NCI-H1436 (cell line): ENCODE measurements around the gene CD300LB.
A peak's percentile ranks its signal among the peaks of the same experiment; 100 is the strongest.
"Not testable (repeated sequence)": the region's sequence is repeated elsewhere in the genome, so short reads cannot be mapped to it uniquely, and the experiment has no call there.

ENCODE experiments used
- DNase-seq: peaks from one replicate; lab custom pipeline; 2025; lab: John Stamatoyannopoulos, UW

CD300LB gene

DNA sequence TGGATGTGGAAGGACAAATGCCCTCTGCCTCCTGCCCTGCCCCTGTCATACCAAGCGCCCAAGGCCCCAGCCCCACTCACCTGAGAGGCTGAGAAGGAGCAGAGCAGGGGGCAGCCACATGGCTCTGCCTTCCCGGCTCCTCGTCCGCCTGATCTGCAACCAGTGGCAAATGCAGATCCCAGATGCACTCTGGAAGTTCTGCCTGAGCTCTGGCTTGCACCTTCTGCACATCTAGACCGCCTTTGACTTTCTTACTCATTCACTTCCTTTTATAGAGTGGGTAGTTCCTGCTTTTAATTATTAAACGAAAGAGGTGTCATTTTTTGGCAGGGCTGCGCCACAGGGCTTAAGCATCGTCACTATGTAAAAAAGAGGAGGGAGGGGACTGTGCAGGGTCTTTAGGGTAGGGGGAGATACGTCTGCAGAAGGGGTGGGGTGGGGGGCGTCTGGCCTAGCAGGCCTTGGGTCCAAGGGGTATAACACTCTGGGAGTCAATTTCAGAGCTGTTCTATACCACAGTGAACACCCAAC is at the start of gene CD300LB:
TSS of gene CD300LB (minus strand) at position 245 of the 531 bp plus-strand sequence. CDS start at position 120, 125 bp downstream.
- DNase-seq, result no peak

GRCh38 chr17:74579900-74580299 is 48.6 kb upstream of the CD300LB start:
- no peak for DNase-seq

- DNase-seq, result no peak
Measured at GRCh38 chr17:74578979-74579378, 47.7 kb upstream of the CD300LB start.

DNA sequence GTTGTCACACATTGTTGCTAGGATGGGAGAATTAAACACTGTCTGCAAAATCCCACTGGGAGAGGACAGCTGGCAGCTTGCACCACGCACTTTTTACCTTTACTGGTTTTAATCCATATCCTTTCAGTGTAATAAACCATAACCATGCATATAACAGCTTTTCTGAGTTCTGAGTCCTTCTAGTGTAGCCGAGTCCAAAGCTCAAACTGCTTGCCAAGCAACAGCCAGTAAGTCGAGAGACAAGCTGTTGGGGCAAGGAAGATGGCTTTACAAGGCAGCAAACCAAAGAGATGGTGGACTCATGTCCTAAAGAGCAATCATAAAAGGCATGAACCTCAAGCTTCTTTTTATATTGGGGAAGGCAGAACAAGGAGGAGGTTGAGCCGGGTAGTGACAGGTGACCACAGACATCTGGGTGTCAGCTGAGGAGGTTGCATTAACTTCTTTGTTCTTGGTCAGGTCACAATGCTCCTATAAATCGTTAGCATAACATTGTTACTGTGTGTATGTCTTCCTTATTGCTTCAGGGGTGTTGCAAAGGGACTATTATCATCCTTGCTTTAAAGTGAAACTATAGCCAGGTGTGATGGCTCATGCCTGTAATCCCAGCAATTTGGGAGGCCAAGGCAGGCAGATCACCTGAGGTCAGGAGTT is 43.3 kb upstream of the CD300LB start:
- no peak for DNase-seq

DNA sequence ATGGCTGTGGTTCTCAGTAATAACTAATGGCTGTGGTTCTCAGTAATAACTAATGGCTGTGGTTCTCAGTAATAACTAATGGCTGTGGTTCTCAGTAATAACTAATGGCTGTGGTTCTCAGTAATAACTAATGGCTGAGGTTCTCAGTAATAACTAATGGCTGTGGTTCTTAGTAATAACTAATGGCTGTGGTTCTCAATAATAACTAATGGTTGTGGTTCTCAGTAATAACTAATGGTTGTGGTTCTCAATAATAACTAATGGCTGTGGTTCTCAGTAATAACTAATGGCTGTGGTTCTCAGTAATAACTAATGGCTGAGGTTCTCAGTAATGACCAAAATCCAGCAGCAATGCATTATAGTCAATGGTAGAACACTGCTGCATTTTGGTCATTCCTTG is 42.4 kb upstream of the CD300LB start:
- DNase-seq, result not testable (repeated sequence)

DNA sequence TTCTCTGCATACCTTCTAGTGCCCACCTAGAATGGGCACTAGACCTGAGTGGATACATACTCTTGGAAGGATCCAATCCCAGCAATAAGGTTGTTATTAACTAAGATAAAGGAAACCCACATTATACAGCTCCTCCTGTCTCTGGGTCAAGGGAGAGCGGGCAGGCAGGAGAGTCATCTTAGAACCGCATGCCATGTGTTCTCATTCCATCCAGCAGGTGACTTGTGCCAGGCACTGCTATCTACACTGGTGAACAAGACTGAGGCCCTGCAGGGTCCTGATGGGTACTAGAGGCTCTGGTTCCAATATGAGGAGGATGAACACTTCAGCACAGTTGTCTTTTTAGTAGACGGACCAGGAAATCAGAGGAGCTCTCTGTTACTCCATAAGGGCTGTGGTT is 41.9 kb upstream of the CD300LB start:
- DNase-seq, result no peak

GRCh38 chr17:74571621-74572270 is 40.5 kb upstream of the CD300LB start:
- no peak for DNase-seq

DNA sequence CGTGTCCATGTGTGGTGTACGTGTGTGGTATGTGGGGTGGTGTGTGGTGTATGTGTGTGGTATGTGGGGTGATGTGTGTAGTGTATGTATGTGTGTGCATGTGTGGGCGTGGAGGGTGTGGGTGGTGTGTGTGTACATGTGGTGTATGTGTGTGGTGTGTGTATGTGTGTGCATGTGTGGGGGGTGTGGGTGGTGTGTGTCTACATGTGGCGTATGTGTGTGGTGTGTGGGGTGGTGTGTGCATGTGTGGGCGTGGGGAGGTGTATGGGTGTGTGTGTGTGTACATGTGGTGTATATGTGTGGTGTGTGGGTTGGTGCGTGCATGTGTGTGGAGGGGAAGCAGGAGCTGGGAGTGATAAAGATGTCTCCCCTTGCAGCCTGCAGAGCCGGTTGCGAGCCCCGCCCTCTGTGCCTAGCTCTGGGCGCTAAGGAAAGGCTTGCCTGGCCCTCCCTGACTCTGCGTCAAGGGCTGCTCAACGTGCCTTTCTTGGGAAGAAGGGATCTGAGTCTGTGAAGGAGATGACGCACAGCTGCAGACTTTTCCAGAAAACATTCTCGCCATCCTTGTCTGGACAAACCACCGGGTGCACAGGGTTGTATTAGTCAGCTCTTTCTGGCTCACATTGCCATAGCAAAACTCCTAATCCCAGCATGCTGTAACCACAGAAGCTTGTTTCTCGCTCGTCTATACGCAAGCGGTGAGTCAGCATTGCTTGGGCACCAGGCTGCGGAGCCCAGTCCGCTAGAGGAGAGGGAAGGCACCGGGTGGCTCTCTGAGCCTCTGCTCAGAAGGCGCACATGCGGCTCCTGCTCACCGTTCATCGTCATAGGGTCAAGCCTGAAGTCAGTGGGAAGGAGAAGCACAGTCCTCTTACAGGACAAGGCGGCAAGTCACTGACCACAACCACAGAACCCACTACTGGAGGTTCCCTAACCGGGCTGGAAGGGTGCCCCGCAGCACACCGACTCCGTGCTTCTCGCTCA is 38.0 kb upstream of the CD300LB start:
- DNase-seq, result no peak

- DNase-seq, result no peak
Measured at GRCh38 chr17:74568106-74568873, 37.0 kb upstream of the CD300LB start.

- DNase-seq, result no peak
Measured at GRCh38 chr17:74567397-74567796, 36.1 kb upstream of the CD300LB start, which contains the start of gene CD300H. TSS of gene CD300H (minus strand) at chr17:74567509.

DNA sequence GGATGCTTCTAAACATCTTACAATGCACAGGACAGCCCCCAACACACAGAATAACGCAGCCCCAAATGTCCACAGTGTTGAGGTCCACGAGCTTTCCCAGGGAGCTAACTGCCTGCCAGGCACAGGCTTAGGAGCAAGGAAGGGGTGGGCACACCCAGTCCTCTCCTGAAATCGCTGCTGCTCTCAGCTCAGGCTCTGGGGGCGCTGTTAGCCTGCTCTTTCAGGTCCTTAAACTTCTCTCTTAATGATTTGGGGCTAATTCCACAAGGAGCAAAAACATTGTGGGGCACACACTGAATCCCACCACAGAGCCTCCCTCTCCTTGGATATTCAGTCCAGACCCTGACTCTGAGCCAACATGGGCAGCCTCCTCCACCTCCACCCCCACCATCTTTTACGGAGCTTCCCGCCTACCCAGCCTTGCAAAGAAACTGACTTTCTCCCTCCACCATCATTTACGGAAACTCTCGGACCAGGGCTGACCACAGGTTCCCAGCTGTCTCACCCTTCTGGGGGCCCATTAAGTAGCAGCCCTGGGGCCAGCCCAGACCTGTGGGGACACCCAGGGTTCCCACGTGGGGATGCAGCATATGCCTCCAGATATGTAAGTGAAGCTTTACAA is 35.0 kb upstream of the CD300LB start:
- peak; percentile 36 for DNase-seq

- no peak for DNase-seq
Measured at GRCh38 chr17:74565126-74565525, 33.9 kb upstream of the CD300LB start.

GRCh38 chr17:74563358-74563757 is 32.1 kb upstream of the CD300LB start:
- DNase-seq, result no peak

DNA sequence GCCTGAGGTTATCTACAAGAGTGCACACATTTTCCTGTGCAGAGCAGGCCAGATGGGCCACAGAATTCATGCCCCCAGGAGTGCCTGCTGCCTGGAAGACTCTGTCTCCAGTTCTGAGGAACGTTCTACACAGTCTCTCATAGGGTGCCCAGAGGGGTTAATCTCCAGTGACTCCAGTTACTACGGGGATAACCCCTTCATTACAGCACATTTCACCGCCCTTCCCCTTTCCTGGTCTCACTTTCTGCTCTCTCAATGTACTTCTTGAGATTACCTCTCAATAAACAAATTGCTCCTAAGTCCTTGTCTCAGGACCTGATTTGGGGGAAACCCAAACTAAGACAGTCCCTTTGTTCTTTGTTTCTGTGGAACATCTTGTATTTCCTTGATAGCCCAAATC is 30.3 kb upstream of the CD300LB start:
- DNase-seq, result no peak

DNA sequence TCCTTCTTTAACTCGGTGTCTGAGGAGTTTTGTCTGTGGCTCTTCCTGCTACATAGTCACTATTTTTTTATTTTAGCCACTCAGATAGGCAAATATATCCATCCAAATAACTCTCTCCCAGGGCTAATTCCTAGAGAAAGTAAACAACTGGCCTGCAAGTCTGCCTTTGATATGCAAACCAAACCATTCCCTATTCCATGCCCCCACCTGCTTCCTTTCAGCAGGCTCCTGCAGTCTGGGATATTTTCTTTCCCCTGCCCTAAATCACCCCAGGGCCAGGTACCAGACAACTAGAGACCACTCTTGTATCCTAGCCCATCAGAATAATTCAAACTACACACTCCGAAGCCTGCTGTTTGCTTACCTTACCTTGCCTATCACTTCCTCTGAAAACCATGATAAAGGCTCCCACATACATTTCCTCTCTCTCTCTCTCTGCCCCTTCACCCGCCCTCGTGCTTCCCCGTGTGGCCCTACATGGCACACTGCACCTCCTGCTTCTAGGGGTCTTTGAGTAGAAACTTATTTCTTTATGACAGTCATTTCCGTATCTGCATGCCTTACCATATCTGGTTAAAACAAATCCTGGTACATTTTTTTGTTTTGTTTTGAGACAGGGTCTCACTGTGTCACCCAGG is 27.7 kb upstream of the CD300LB start:
- DNase-seq, result no peak

GRCh38 chr17:74558402-74558801 is 27.1 kb upstream of the CD300LB start:
- not testable (repeated sequence) for DNase-seq

GRCh38 chr17:74555427-74555940 is 24.2 kb upstream of the CD300LB start:
- DNase-seq, result no peak

DNA sequence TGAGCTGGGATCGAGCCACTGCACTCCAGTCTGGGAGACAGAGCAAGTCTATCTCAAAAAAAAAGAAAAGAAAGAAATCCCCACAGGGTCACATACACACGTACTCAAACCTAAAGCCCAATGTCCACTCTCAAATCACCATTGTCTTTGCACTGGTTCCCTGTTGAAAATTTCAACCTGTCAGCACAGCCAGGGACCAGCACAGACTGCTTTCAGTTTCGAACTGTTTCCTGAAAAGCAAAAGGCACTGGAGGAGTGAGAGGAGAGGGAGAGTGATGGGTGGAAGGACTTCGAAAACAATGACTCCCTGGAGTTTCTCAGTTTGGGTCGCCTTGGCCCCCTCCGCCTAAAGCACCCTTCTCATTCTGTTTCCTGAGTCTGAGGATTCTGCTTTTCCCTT is 23.6 kb upstream of the CD300LB start:
- no peak for DNase-seq

GRCh38 chr17:74552037-74552436 is 20.8 kb upstream of the CD300LB start:
- DNase-seq, result no peak

DNA sequence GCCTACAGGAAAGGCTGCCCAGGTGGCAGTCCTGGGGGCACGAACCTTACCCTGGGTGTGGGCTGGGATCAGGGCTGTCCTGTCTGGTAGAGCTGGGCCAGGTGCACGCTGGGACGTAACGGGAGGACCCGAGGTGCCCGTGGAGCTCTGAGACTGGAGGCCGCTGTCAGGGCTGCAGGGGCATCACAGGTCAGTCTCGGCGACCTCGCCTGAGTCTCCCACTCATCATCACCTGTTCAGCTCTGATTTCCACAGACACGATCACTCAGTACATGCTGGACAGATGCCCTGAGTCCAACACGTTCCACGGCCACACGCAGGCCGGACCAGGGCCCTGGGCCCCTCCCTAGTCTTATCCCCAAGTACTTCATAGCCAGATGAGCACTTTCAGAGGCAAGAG is 19.3 kb upstream of the CD300LB start:
- no peak for DNase-seq
